HEK293 (cell line): ENCODE measurements around the gene HSPE1.
"Not testable (repeated sequence)": the region's sequence is repeated elsewhere in the genome, so short reads cannot be mapped to it uniquely, and the experiment has no call there.

Experiments
- CTCF ChIA-PET: fragments of 350-600 bp; formaldehyde crosslinking; extraction: SDS; loops from one replicate; lab custom pipeline; 2021; ENCODE audit warnings: antibody characterized with exemption; lab: Yijun Ruan, JAX
- POLR2A ChIA-PET: fragments of 300-600 bp; formaldehyde crosslinking; extraction: SDS; loops from one replicate; lab custom pipeline; 2020; ENCODE audit warnings: antibody characterized with exemption, inconsistent platforms; lab: Yijun Ruan, JAX
- H3K27ac ChIP-seq: fragments of 200-500 bp; sonication (Bioruptor generic); 2 replicates; pipeline ENCODE4 v1.5.1; 2014; ENCODE audit warnings: low read depth, low read length, control low read depth, inconsistent platforms; ENCODE audit errors: extremely low read depth
- H3K36me3 ChIP-seq, 2 experiments: fragments of 200-500 bp in 1 of 2; sonication (Bioruptor generic) in 1 of 2; 1 replicate in 1 of 2; 2 replicates in 1 of 2; pipeline ENCODE4 v1.5.1; 2014 to 2017; ENCODE audit warnings: inconsistent platforms in 2 of 2, low read length in 2 of 2; ENCODE audit not compliant: control insufficient read depth in 2 of 2, insufficient read depth in 1 of 2
- H3K4me1 ChIP-seq: fragments of 200-500 bp; sonication (Bioruptor generic); 2 replicates; pipeline ENCODE4 v1.5.1; 2014; ENCODE audit warnings: mild to moderate bottlenecking, low read length, inconsistent platforms; ENCODE audit not compliant: control insufficient read depth, insufficient read depth
- H3K4me3 ChIP-seq: 2 replicates; pipeline ENCODE4 v1.5.1; 2011; ENCODE audit warnings: low read depth, mild to moderate bottlenecking, control low read depth, low read length, moderate library complexity
- H3K9me3 ChIP-seq: fragments of 200-500 bp; sonication (Bioruptor generic); 2 replicates; pipeline ENCODE4 v1.5.1; 2014; ENCODE audit warnings: low read depth, low read length, inconsistent platforms; ENCODE audit not compliant: control insufficient read depth, insufficient read depth
- HOXD13 ChIP-seq: sonication (generic); formaldehyde crosslinking; IDR thresholded peaks from 2 replicates; pipeline ENCODE4 v1.8.0; 2022; ENCODE audit warnings: missing genetic modification reagents, borderline replicate concordance
- KLF8 ChIP-seq: fragments of 450-650 bp; formaldehyde crosslinking; IDR thresholded peaks from 2 replicates; pipeline ENCODE4 v1.5.1; 2016; ENCODE audit warnings: missing biosample characterization, missing genetic modification characterization
- YY1 ChIP-seq: fragments of 450-650 bp; formaldehyde crosslinking; IDR thresholded peaks from 2 replicates; pipeline ENCODE4 v1.5.1; 2018; ENCODE audit warnings: missing biosample characterization, missing genetic modification characterization
- ZBTB20 ChIP-seq: fragments of 450-650 bp; formaldehyde crosslinking; IDR thresholded peaks from 2 replicates; pipeline ENCODE4 v1.5.1; 2016; ENCODE audit warnings: missing biosample characterization, missing genetic modification characterization
- ZFP69B ChIP-seq: fragments of 450-650 bp; formaldehyde crosslinking; IDR thresholded peaks from 2 replicates; pipeline ENCODE4 v1.5.1; 2016; ENCODE audit warnings: missing biosample characterization, missing genetic modification characterization
- ZNF148 ChIP-seq: fragments of 450-650 bp; formaldehyde crosslinking; IDR thresholded peaks from 2 replicates; pipeline ENCODE4 v1.5.0; 2017; ENCODE audit warnings: missing biosample characterization, missing genetic modification characterization, borderline replicate concordance
- ZNF555 ChIP-seq: fragments of 450-650 bp; formaldehyde crosslinking; conservative IDR thresholded peaks from 2 replicates; pipeline ENCODE4 v1.5.1; 2017; ENCODE audit warnings: missing biosample characterization, mild to moderate bottlenecking, missing genetic modification characterization, inconsistent platforms
- ZNF843 ChIP-seq: fragments of 450-650 bp; formaldehyde crosslinking; IDR thresholded peaks from 2 replicates; pipeline ENCODE4 v1.5.1; 2016; ENCODE audit warnings: missing biosample characterization, missing genetic modification characterization

HSPE1 gene

GRCh38 chr2:197548582-197548981 lies 48.4 kb downstream of the HSPE1 start (continued):
- TF ChIP-seq ZNF555 (tag by site-specific recombination) = no peak
- TF ChIP-seq KLF8 (tag by site-specific recombination) = no peak
- no peak for TF ChIP-seq ZNF148 (tag by site-specific recombination)
- no peak for TF ChIP-seq YY1 (tag by site-specific recombination)
- TF ChIP-seq ZNF843 = no peak
- TF ChIP-seq ZFP69B (tag by site-specific recombination) = no peak
- no peak for TF ChIP-seq ZBTB20 (tag by site-specific recombination)
- no peak for TF ChIP-seq HOXD13 (CRISPR knock-in tag)

GRCh38 chr2:197551260-197551659 lies 51.1 kb downstream of the HSPE1 start:
- H3K4me1 ChIP-seq, H3K4me3 ChIP-seq, H3K27ac ChIP-seq, H3K9me3 ChIP-seq, POLR2A ChIA-PET: not testable (repeated sequence)
- peaks cover 31 to 53% of the 10 kb centered on the region in 2 experiments for H3K36me3 ChIP-seq
- CTCF ChIA-PET = interaction anchor here (0.6 kb wide), 1 partner anchor 154 kb away, joined by 3 read pairs; the partner anchor contains the start of gene MARS2
